ENCODE results near the gene APMAP. TPM values are rescaled to one million over a fixed set of nuclear protein-coding genes. Genes with fewer than 3 reads are reported as not detected.

The APMAP gene
- total RNA-seq, 1 donor, result 70.2 TPM

GRCh38 chr20:24977797-24978196 lies 14.8 kb downstream of the APMAP start:
- H3K4me3 ChIP-seq (ENCODE audit: insufficient read depth, low read length), result no peak overlapping the region
- peaks cover 4% of the 10 kb centered on the region for H3K4me1 ChIP-seq (ENCODE audit: insufficient read depth, low read length)
- no peaks in the 10 kb centered on the region for H3K9me3 ChIP-seq (ENCODE audit: low read depth, low read length)
- no peak overlapping the region for H3K4me2 ChIP-seq (ENCODE audit: insufficient read depth, low read length)
- no peak overlapping the region for H2AFZ ChIP-seq (ENCODE audit: low read length)
- peaks cover 17% of the 10 kb centered on the region for H4K20me1 ChIP-seq (ENCODE audit: insufficient read depth, low read length)
- peaks cover 31% of the 10 kb centered on the region for H3K79me2 ChIP-seq (ENCODE audit: insufficient read depth, low read length)
- DNase-seq (ENCODE audit: insufficient read length, low spot score, missing footprints), result no peak
- no peaks in the 10 kb centered on the region for H3K27me3 ChIP-seq (ENCODE audit: insufficient read depth, low read length)
- peaks cover 28% of the 10 kb centered on the region for H3K36me3 ChIP-seq (ENCODE audit: insufficient read depth, low read length)
- H3K27ac ChIP-seq (ENCODE audit: low read depth, low read length), result no peak overlapping the region
- no peak for TF ChIP-seq CTCF (IDR thresholded peaks at IDR 0.05; ENCODE audit: extremely low read depth, low read depth, low read length)

DNA sequence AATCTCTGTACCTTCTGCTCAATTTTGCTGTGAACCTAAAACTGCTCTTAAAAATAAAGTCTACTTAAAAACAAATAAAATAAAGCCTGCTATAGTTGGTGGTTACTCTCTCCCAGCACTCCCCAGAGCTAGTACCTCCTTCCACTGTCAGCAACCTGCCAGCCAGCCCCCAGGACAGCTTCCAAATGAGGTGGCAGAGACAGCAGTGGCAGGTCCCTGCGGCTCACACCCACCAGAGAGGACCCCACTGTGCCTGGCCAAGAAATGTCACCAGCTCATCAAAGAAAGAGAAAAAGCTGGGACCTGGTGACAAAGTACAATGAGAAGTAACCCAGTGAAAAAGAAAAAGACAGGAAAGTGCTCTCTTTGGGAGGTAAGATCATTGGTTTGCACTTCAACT lies 15.2 kb downstream of the APMAP start:
- no peak for DNase-seq (ENCODE audit: insufficient read length, low spot score, missing footprints)
- TF ChIP-seq CTCF (IDR thresholded peaks at IDR 0.05; ENCODE audit: extremely low read depth, low read depth, low read length), result no peak
- H3K4me1 ChIP-seq (ENCODE audit: insufficient read depth, low read length), result peaks cover 3% of the 10 kb centered on the region
- H3K79me2 ChIP-seq (ENCODE audit: insufficient read depth, low read length), result peaks cover 31% of the 10 kb centered on the region
- H3K27ac ChIP-seq (ENCODE audit: low read depth, low read length), result no peak overlapping the region
- no peak overlapping the region for H2AFZ ChIP-seq (ENCODE audit: low read length)
- H3K9me3 ChIP-seq (ENCODE audit: low read depth, low read length), result no peaks in the 10 kb centered on the region
- peaks cover 32% of the 10 kb centered on the region for H3K36me3 ChIP-seq (ENCODE audit: insufficient read depth, low read length)
- no peaks in the 10 kb centered on the region for H3K27me3 ChIP-seq (ENCODE audit: insufficient read depth, low read length)
- H3K4me3 ChIP-seq (ENCODE audit: insufficient read depth, low read length), result no peak overlapping the region
- peaks cover 17% of the 10 kb centered on the region for H4K20me1 ChIP-seq (ENCODE audit: insufficient read depth, low read length)
- H3K4me2 ChIP-seq (ENCODE audit: insufficient read depth, low read length), result no peak overlapping the region

GRCh38 chr20:24972341-24972740 lies 20.2 kb downstream of the APMAP start:
- Histone ChIP-seq H3K79me2 (ENCODE audit: insufficient read depth, low read length) (peaks cover 9% of the 10 kb centered on the region), H4K20me1 (ENCODE audit: insufficient read depth, low read length) (no peaks in the 10 kb centered on the region), H3K36me3 (ENCODE audit: insufficient read depth, low read length) (peaks cover 65% of the 10 kb centered on the region), H3K4me1 (ENCODE audit: insufficient read depth, low read length) (no peaks in the 10 kb centered on the region), H3K27ac (ENCODE audit: low read depth, low read length) (no peak overlapping the region), H3K4me3 (ENCODE audit: insufficient read depth, low read length) (no peak overlapping the region), H3K9me3 (ENCODE audit: low read depth, low read length) (no peaks in the 10 kb centered on the region), H2AFZ (ENCODE audit: low read length) (no peak overlapping the region), H3K4me2 (ENCODE audit: insufficient read depth, low read length) (no peak overlapping the region), H3K27me3 (ENCODE audit: insufficient read depth, low read length) (no peaks in the 10 kb centered on the region)
- no peak for TF ChIP-seq CTCF (IDR thresholded peaks at IDR 0.05; ENCODE audit: extremely low read depth, low read depth, low read length)
- DNase-seq (ENCODE audit: insufficient read length, low spot score, missing footprints), result no peak

- H3K27ac ChIP-seq (ENCODE audit: low read depth, low read length), result no peak overlapping the region
- peaks cover 61% of the 10 kb centered on the region for H3K36me3 ChIP-seq (ENCODE audit: insufficient read depth, low read length)
- no peak overlapping the region for H3K4me2 ChIP-seq (ENCODE audit: insufficient read depth, low read length)
- no peaks in the 10 kb centered on the region for H3K4me1 ChIP-seq (ENCODE audit: insufficient read depth, low read length)
- H4K20me1 ChIP-seq (ENCODE audit: insufficient read depth, low read length), result no peaks in the 10 kb centered on the region
- no peaks in the 10 kb centered on the region for H3K27me3 ChIP-seq (ENCODE audit: insufficient read depth, low read length)
- TF ChIP-seq CTCF (IDR thresholded peaks at IDR 0.05; ENCODE audit: extremely low read depth, low read depth, low read length), result no peak
- peaks cover 7% of the 10 kb centered on the region for H3K79me2 ChIP-seq (ENCODE audit: insufficient read depth, low read length)
- no peak overlapping the region for H3K4me3 ChIP-seq (ENCODE audit: insufficient read depth, low read length)
- no peak for DNase-seq (ENCODE audit: insufficient read length, low spot score, missing footprints)
- H3K9me3 ChIP-seq (ENCODE audit: low read depth, low read length), result no peaks in the 10 kb centered on the region
- H2AFZ ChIP-seq (ENCODE audit: low read length), result no peak overlapping the region
These were observed 21.0 kb downstream of the APMAP start for GRCh38 chr20:24971376-24972101.

Measured in osteoblast (primary cell).